ENCODE data around the gene SYNJ2. TPM values are rescaled to one million over a fixed set of nuclear protein-coding genes. Genes with fewer than 3 reads are reported as not detected.

Gene SYNJ2
- total RNA-seq, 1 donor, result 19.2 TPM

GRCh38 chr6:157995458-157995857, 13.8 kb downstream of the SYNJ2 start:
- Histone ChIP-seq H3K4me3 (ENCODE audit: low read length) (no peak overlapping the region), H3K4me1 (ENCODE audit: insufficient read depth, low read length) (peaks cover 6% of the 10 kb centered on the region), H3K27me3 (ENCODE audit: insufficient read depth, low read length) (no peaks in the 10 kb centered on the region), H3K9me3 (ENCODE audit: low read depth, low read length) (no peaks in the 10 kb centered on the region)

- H3K4me1 ChIP-seq (ENCODE audit: insufficient read depth, low read length), result no peaks in the 10 kb centered on the region
- no peak overlapping the region for H3K4me3 ChIP-seq (ENCODE audit: low read length)
- no peaks in the 10 kb centered on the region for H3K9me3 ChIP-seq (ENCODE audit: low read depth, low read length)
- no peaks in the 10 kb centered on the region for H3K27me3 ChIP-seq (ENCODE audit: insufficient read depth, low read length)
These were observed 14.6 kb downstream of the SYNJ2 start for GRCh38 chr6:157996201-157996712.

- no peaks in the 10 kb centered on the region for H3K9me3 ChIP-seq (ENCODE audit: low read depth, low read length)
- no peaks in the 10 kb centered on the region for H3K4me1 ChIP-seq (ENCODE audit: insufficient read depth, low read length)
- H3K4me3 ChIP-seq (ENCODE audit: low read length), result no peak overlapping the region
- H3K27me3 ChIP-seq (ENCODE audit: insufficient read depth, low read length), result no peaks in the 10 kb centered on the region
These were observed 15.4 kb downstream of the SYNJ2 start for GRCh38 chr6:157996918-157997702.

- H3K4me3 ChIP-seq (ENCODE audit: low read length), result no peak overlapping the region
- H3K4me1 ChIP-seq (ENCODE audit: insufficient read depth, low read length), result peaks cover 7% of the 10 kb centered on the region
- no peaks in the 10 kb centered on the region for H3K27me3 ChIP-seq (ENCODE audit: insufficient read depth, low read length)
- H3K9me3 ChIP-seq (ENCODE audit: low read depth, low read length), result no peaks in the 10 kb centered on the region
These were observed 16.4 kb downstream of the SYNJ2 start for GRCh38 chr6:157997893-157998608.

- no peaks in the 10 kb centered on the region for H3K9me3 ChIP-seq (ENCODE audit: low read depth, low read length)
- H3K4me3 ChIP-seq (ENCODE audit: low read length), result no peak overlapping the region
- H3K4me1 ChIP-seq (ENCODE audit: insufficient read depth, low read length), result peaks cover 7% of the 10 kb centered on the region
- no peaks in the 10 kb centered on the region for H3K27me3 ChIP-seq (ENCODE audit: insufficient read depth, low read length)
These were observed 17.1 kb downstream of the SYNJ2 start for GRCh38 chr6:157998707-157999167.

GRCh38 chr6:157999168-158000051, 17.7 kb downstream of the SYNJ2 start:
- Histone ChIP-seq H3K4me3 (ENCODE audit: low read length) (no peak overlapping the region), H3K27me3 (ENCODE audit: insufficient read depth, low read length) (no peaks in the 10 kb centered on the region), H3K4me1 (ENCODE audit: insufficient read depth, low read length) (peaks cover 10% of the 10 kb centered on the region), H3K9me3 (ENCODE audit: low read depth, low read length) (no peaks in the 10 kb centered on the region)

GRCh38 chr6:158000530-158001307, 19.1 kb downstream of the SYNJ2 start:
- H3K4me3 ChIP-seq (ENCODE audit: low read length), result no peak overlapping the region
- no peaks in the 10 kb centered on the region for H3K9me3 ChIP-seq (ENCODE audit: low read depth, low read length)
- no peaks in the 10 kb centered on the region for H3K27me3 ChIP-seq (ENCODE audit: insufficient read depth, low read length)
- peaks cover 15% of the 10 kb centered on the region for H3K4me1 ChIP-seq (ENCODE audit: insufficient read depth, low read length)

GRCh38 chr6:158002249-158002950, 20.7 kb downstream of the SYNJ2 start:
- no peaks in the 10 kb centered on the region for H3K27me3 ChIP-seq (ENCODE audit: insufficient read depth, low read length)
- no peak overlapping the region for H3K4me3 ChIP-seq (ENCODE audit: low read length)
- H3K4me1 ChIP-seq (ENCODE audit: insufficient read depth, low read length), result peaks cover 15% of the 10 kb centered on the region
- H3K9me3 ChIP-seq (ENCODE audit: low read depth, low read length), result no peaks in the 10 kb centered on the region

GRCh38 chr6:158002951-158003853, 21.5 kb downstream of the SYNJ2 start:
- no peaks in the 10 kb centered on the region for H3K27me3 ChIP-seq (ENCODE audit: insufficient read depth, low read length)
- no peak overlapping the region for H3K4me3 ChIP-seq (ENCODE audit: low read length)
- no peaks in the 10 kb centered on the region for H3K9me3 ChIP-seq (ENCODE audit: low read depth, low read length)
- H3K4me1 ChIP-seq (ENCODE audit: insufficient read depth, low read length), result peaks cover 19% of the 10 kb centered on the region

- H3K9me3 ChIP-seq (ENCODE audit: low read depth, low read length), result no peaks in the 10 kb centered on the region
- H3K4me1 ChIP-seq (ENCODE audit: insufficient read depth, low read length), result peaks cover 28% of the 10 kb centered on the region
- no peaks in the 10 kb centered on the region for H3K27me3 ChIP-seq (ENCODE audit: insufficient read depth, low read length)
- H3K4me3 ChIP-seq (ENCODE audit: low read length), result no peak overlapping the region
These were observed 22.4 kb downstream of the SYNJ2 start for GRCh38 chr6:158003910-158004700.

- Histone ChIP-seq H3K4me1 (ENCODE audit: insufficient read depth, low read length) (peaks cover 34% of the 10 kb centered on the region), H3K9me3 (ENCODE audit: low read depth, low read length) (no peaks in the 10 kb centered on the region), H3K4me3 (ENCODE audit: low read length) (no peak overlapping the region), H3K27me3 (ENCODE audit: insufficient read depth, low read length) (no peaks in the 10 kb centered on the region)
These were observed 23.0 kb downstream of the SYNJ2 start for GRCh38 chr6:158004701-158005095.

- Histone ChIP-seq H3K4me3 (ENCODE audit: low read length) (no peak overlapping the region), H3K27me3 (ENCODE audit: insufficient read depth, low read length) (no peaks in the 10 kb centered on the region), H3K9me3 (ENCODE audit: low read depth, low read length) (no peaks in the 10 kb centered on the region), H3K4me1 (ENCODE audit: insufficient read depth, low read length) (peaks cover 41% of the 10 kb centered on the region)
These were observed 24.0 kb downstream of the SYNJ2 start for GRCh38 chr6:158005626-158006180.

Data from mononuclear cell (primary cell).